GM12878 (cell line): Measurements from ENCODE around the gene NAA25. TPM values are rescaled to one million over a fixed set of nuclear protein-coding genes. Genes with fewer than 3 reads are reported as not detected.
A peak's percentile ranks its signal among the peaks of the same experiment; 100 is the strongest.

Source experiments
- ATAC-seq: fragments of 200-7000 bp; cut with Tn5 transposase; 3 replicates; pipeline ENCODE4 v1.9.1; 2020; ENCODE audit warnings: mild to moderate bottlenecking, moderate library complexity
- BruUV-seq: library from RNA; stranded (reverse); fragments of 400-500 nt; replicated peaks from 2 replicates; lab custom pipeline; 2021; lab: Mats Ljungman, UMichigan
- CTCF ChIA-PET: fragments of 300-600 bp; sonication (Branson Sonifier 250); formaldehyde crosslinking; extraction: SDS; loops from one replicate; lab custom pipeline; 2021; ENCODE audit warnings: inconsistent platforms; lab: Yijun Ruan, JAX
- POLR2A ChIA-PET: fragments of 350-600 bp; formaldehyde crosslinking; extraction: SDS; loops from one replicate; lab custom pipeline; 2021; ENCODE audit warnings: inconsistent platforms; lab: Charles Lee
- RAD21 ChIA-PET: fragments of 300-600 bp; sonication (Branson Sonifier 250); formaldehyde crosslinking; loops from one replicate; lab custom pipeline; 2023; ENCODE audit warnings: antibody characterized with exemption; ENCODE audit not compliant: unreplicated experiment; lab: Charles Lee
- SMC1A ChIA-PET: fragments of 300-600 bp; sonication (Branson Sonifier 250); formaldehyde crosslinking; loops from one replicate; lab custom pipeline; 2023; ENCODE audit not compliant: unreplicated experiment, uncharacterized antibody; lab: Charles Lee
- DNase-seq: peaks from one replicate; pipeline ENCODE4 v3.0.0-alpha.2; 2011; ENCODE audit warnings: low read depth, low spot score
- FAIRE-seq: peaks from 3 replicates; lab custom pipeline; 2011; peaks lifted over from hg19 to GRCh38; lab: Jason Lieb, UNC
- H2AFZ ChIP-seq: 2 replicates; pipeline ENCODE4 v1.6.0; 2011; ENCODE audit warnings: low read depth, low read length, control low read depth; ENCODE audit not compliant: control insufficient read depth
- H3K27ac ChIP-seq: 2 replicates; pipeline ENCODE4 v1.5.1; 2011; ENCODE audit warnings: control low read depth; ENCODE audit not compliant: control insufficient read depth, insufficient read depth
- H3K27me3 ChIP-seq, 2 experiments: replicated peaks in 1 of 2; 2 replicates each; pipeline versions ENCODE4 v1.6.0 to v1.6.1; 2011; ENCODE audit warnings: low read length in 1 of 2; ENCODE audit not compliant: control insufficient read depth in 2 of 2, insufficient read depth in 2 of 2
- H3K36me3 ChIP-seq, 2 experiments: 2 replicates each; pipeline ENCODE4 v1.5.1; 2011; ENCODE audit warnings: low read length in 1 of 2; ENCODE audit not compliant: control insufficient read depth in 2 of 2, insufficient read depth in 2 of 2
- H3K4me1 ChIP-seq: 2 replicates; pipeline ENCODE4 v1.6.1; 2011; ENCODE audit warnings: mild to moderate bottlenecking, low read length, moderate library complexity, mixed read lengths; ENCODE audit not compliant: control insufficient read depth, insufficient read depth
- H3K4me2 ChIP-seq: 2 replicates; pipeline ENCODE4 v1.6.0; 2011; ENCODE audit warnings: control low read depth; ENCODE audit not compliant: control insufficient read depth, insufficient read depth
- H3K4me3 ChIP-seq: fragments of 200-600 bp; sonication (generic); 2 replicates; pipeline ENCODE4 v1.5.1; 2016
- H3K79me2 ChIP-seq: 2 replicates; pipeline ENCODE4 v1.6.0; 2011; ENCODE audit warnings: low read length; ENCODE audit not compliant: control insufficient read depth, insufficient read depth
- H3K9ac ChIP-seq: 2 replicates; pipeline ENCODE4 v1.8.0; 2011; ENCODE audit warnings: low read length, control low read depth, mixed read lengths; ENCODE audit not compliant: control insufficient read depth, insufficient read depth
- H3K9me3 ChIP-seq: replicated peaks from 3 replicates; pipeline ENCODE4 v1.5.1; 2011; ENCODE audit warnings: mild to moderate bottlenecking, low read length; ENCODE audit not compliant: control insufficient read depth, insufficient read depth
- H4K20me1 ChIP-seq: 2 replicates; pipeline ENCODE4 v1.6.0; 2011; ENCODE audit not compliant: control insufficient read depth, insufficient read depth
- EED ChIP-seq: sonication (generic); IDR thresholded peaks from 2 replicates; pipeline ENCODE4 v1.6.1; 2016; ENCODE audit warnings: antibody characterized with exemption, low read depth
- FOS ChIP-seq: IDR thresholded peaks from 3 replicates; pipeline ENCODE4 v1.6.1; 2011; ENCODE audit warnings: borderline replicate concordance; ENCODE audit not compliant: insufficient read length; ENCODE audit errors: extremely low read depth
- IKZF1 ChIP-seq: fragments of 450-650 bp; conservative IDR thresholded peaks from 2 replicates; pipeline ENCODE4 v1.6.1; 2017; ENCODE audit warnings: antibody characterized with exemption, mild to moderate bottlenecking
- IKZF2 ChIP-seq, 2 experiments: fragments of 450-650 bp; IDR thresholded peaks; 2 replicates each; pipeline ENCODE4 v1.6.1; 2017; ENCODE audit warnings: mild to moderate bottlenecking in 2 of 2, moderate library complexity in 2 of 2
- JUNB ChIP-seq: IDR thresholded peaks from 2 replicates; pipeline ENCODE4 v1.6.1; 2016; ENCODE audit warnings: antibody characterized with exemption, mild to moderate bottlenecking
- MEF2A ChIP-seq: IDR thresholded peaks from 2 replicates; pipeline ENCODE4 v1.6.1; 2011; ENCODE audit warnings: low read depth, mild to moderate bottlenecking, low read length, moderate library complexity; ENCODE audit not compliant: insufficient read depth
- MTA2 ChIP-seq: fragments of 450-650 bp; IDR thresholded peaks from 2 replicates; pipeline ENCODE4 v1.6.1; 2016; ENCODE audit warnings: low read depth, mild to moderate bottlenecking, moderate library complexity
- PAX5 ChIP-seq: IDR thresholded peaks from 2 replicates; pipeline ENCODE4 v1.6.1; 2011; ENCODE audit warnings: low read depth, low read length, borderline replicate concordance
- RUNX3 ChIP-seq: IDR thresholded peaks from 2 replicates; pipeline ENCODE4 v1.6.1; 2012; ENCODE audit warnings: low read length, inconsistent platforms
- USF2 ChIP-seq: IDR thresholded peaks from 2 replicates; pipeline ENCODE4 v1.6.1; 2011; ENCODE audit warnings: low read depth, low read length, improper control_type of control experiment, borderline replicate concordance
- ZNF592 ChIP-seq: fragments of 450-650 bp; IDR thresholded peaks from 2 replicates; pipeline ENCODE4 v1.6.1; 2017; ENCODE audit warnings: mild to moderate bottlenecking, moderate library complexity
- WGBS: methylation state at CpG from one replicate; pipeline ENCODE4 v1.1.6; 2016; ENCODE audit warnings: low lambda C conversion rate; ENCODE audit not compliant: insufficient replicate concordance, insufficient coverage; ENCODE audit errors: missing lambda C conversion rate; 5-methylcytosine and 5-hydroxymethylcytosine counted together
- in situ Hi-C: fragments of 300-500 bp; cut with MboI; formaldehyde crosslinking; loops from 9 replicates; pipeline ENCODE4 v1.14.3; 2018; ENCODE audit warnings: mixed read lengths
- intact Hi-C: fragments of 100-400 bp; cut with micrococcal nuclease; formaldehyde crosslinking; loops from one replicate; pipeline ENCODE4 v1.14.2; 2022; ENCODE audit not compliant: unreplicated experiment
- polyA plus RNA-seq, 11 experiments: library from polyadenylated mRNA; depleted of rRNA in 4 of 11; unstranded in 6 of 11; stranded (reverse) in 5 of 11; fragments of >200 nt; fragmentation: Nextera tagmentation in 4 of 11; fragmentation: Illumina TruSeq in 1 of 11; extraction: Ambion mirVana in 4 of 11; extraction: Trizol in 1 of 11; gene quantifications; 1 replicate in 1 of 11; 2 replicates in 10 of 11; pipeline versions ENCODE4 v1.2.1 to v1.2.3, GENCODE V29; 2011 to 2016; ENCODE audit warnings: inconsistent platforms in 2 of 11, missing spikeins in 2 of 11, low read depth in 1 of 11
- total RNA-seq, 4 experiments: library from RNA; depleted of rRNA in 3 of 4; stranded (reverse); fragments of >200 nt in 3 of 4; fragmentation: Illumina TruSeq in 1 of 4; extraction: Trizol in 1 of 4; gene quantifications; 2 replicates each; pipeline versions ENCODE4 v1.2.1 to v1.2.3, GENCODE V29; 2013 to 2021

NAA25 gene
- total and polyA plus RNA-seq, 10 of the 15 experiments (the other 5 are each of a cell fraction or from before 2014, with no cell fraction given) = 15.0 to 39.2 (median 29.4) TPM

GRCh38 chr12:111993292-111994150 lies 115.1 kb downstream of the NAA25 start (continued):
- no peak for TF ChIP-seq USF2
- TF ChIP-seq, all 136 proteins: peak for 11

GRCh38 chr12:111992464-111992863 lies 116.1 kb downstream of the NAA25 start:
- POLR2A ChIA-PET = interaction anchor here (0.7 to 1.3 kb wide), 4 partner anchors 10 to 208 kb away, joined by 3 to 4 read pairs (median 4); no protein-coding TSS in a partner anchor
- no peak overlapping the region for H3K9ac ChIP-seq
- H3K4me3 ChIP-seq = no peak overlapping the region
- no peaks in the 10 kb centered on the region for H4K20me1 ChIP-seq
- DNase-seq (no peak), ATAC-seq (peak; percentile 52), FAIRE-seq (no peak)
- no TSS peak for BruUV-seq
- H3K9me3 ChIP-seq = no peaks in the 10 kb centered on the region
- no peak overlapping the region for H2AFZ ChIP-seq
- CTCF ChIA-PET = interaction anchor here (1.9 to 3.8 kb wide), 3 partner anchors 19 to 47 kb away, joined by 5 to 18 read pairs (median 14); partner anchors contain the start of genes ERP29 and TMEM116
- no peaks in the 10 kb centered on the region for H3K27me3 ChIP-seq
- WGBS = 3% methylated on average over 6 of the region's 6 CpGs
- SMC1A ChIA-PET = interaction anchor here (1.7 to 4.9 kb wide), 2 partner anchors 14 to 22 kb away, joined by 5 to 51 read pairs; partner anchors contain the start of genes ERP29 and TMEM116
- H3K4me1 ChIP-seq = peaks cover 32% of the 10 kb centered on the region
- RAD21 ChIA-PET = interaction anchor here (0.7 to 5.6 kb wide), 4 partner anchors 10 to 47 kb away, joined by 3 to 50 read pairs (median 5); partner anchors contain the start of genes ERP29 and TMEM116
- intact Hi-C loops = loop anchor here (5.0 kb wide), 1 partner anchor 45 kb away; no protein-coding TSS in a partner anchor
- 0 out of 2 replicates have a peak, but pooled peaks have one; percentile 54 for TF ChIP-seq MEF2A
- peak; percentile 39; the same call in 1 of the 2 replicates for TF ChIP-seq IKZF1
- TF ChIP-seq MTA2 = 0 out of 2 replicates have a peak, but pooled peaks have one; percentile 7
- TF ChIP-seq FOS = no peak
- TF ChIP-seq PAX5 = no peak
- peak; percentile 17; the same call in 1 of the 2 replicates for TF ChIP-seq JUNB
- peak; percentile 43 to 51 for TF ChIP-seq IKZF2 (IDR thresholded peaks at IDR 0.05)
- TF ChIP-seq EED = 0 out of 2 replicates have a peak, but pooled peaks have one; percentile 39
- TF ChIP-seq RUNX3 = peak; percentile 76
- no peak for TF ChIP-seq ZNF592
- H3K79me2 ChIP-seq = no peaks in the 10 kb centered on the region
- H3K4me2 ChIP-seq = peak overlapping the region; percentile 85
- no peaks in the 10 kb centered on the region for H3K36me3 ChIP-seq
- in situ Hi-C loops = no loop called here
- no peak overlapping the region for H3K27ac ChIP-seq
